Stomach smooth muscle (tissue), 2 donors: ENCODE results near the gene COASY.

ENCODE experiments used
- H3K27ac ChIP-seq: one replicate; pipeline ENCODE4 v1.7.0; 2013; ENCODE audit warnings: mild to moderate bottlenecking, low read length, inconsistent platforms
- H3K27me3 ChIP-seq, 2 donors: one replicate each; pipeline ENCODE4 v1.7.0; 2013; ENCODE audit warnings: low read length in 2 of 2; ENCODE audit not compliant: insufficient read depth in 2 of 2, control insufficient read depth in 1 of 2
- H3K36me3 ChIP-seq, 2 donors: one replicate each; pipeline ENCODE4 v1.7.0; 2013; ENCODE audit warnings: low read length in 2 of 2; ENCODE audit not compliant: control insufficient read depth in 2 of 2, insufficient read depth in 2 of 2
- H3K4me1 ChIP-seq: one replicate; pipeline ENCODE4 v1.7.0; 2013; ENCODE audit warnings: low read length; ENCODE audit not compliant: control insufficient read depth, insufficient read depth
- H3K4me3 ChIP-seq, 2 donors: one replicate each; pipeline ENCODE4 v1.7.0; 2013; ENCODE audit warnings: low read length in 2 of 2
- H3K9ac ChIP-seq, 2 donors: one replicate each; pipeline ENCODE4 v1.7.0; 2013; ENCODE audit warnings: low read length in 2 of 2, mild to moderate bottlenecking in 1 of 2
- H3K9me3 ChIP-seq, 2 donors: one replicate each; pipeline ENCODE4 v1.7.0; 2013; ENCODE audit warnings: low read length in 2 of 2; ENCODE audit not compliant: control insufficient read depth in 2 of 2
- donor health status: healthy.
- donor health status: Pancreatic carcinoma.

Gene COASY

GRCh38 chr17:42561897-42562387 is at the start of gene COASY:
Gene COASY, plus strand, starts transcription at chr17:42562148. Its CDS starts 475 bp downstream, at chr17:42562623.
- Histone ChIP-seq H3K27me3 (no peaks in the 10 kb centered on the region), H3K4me1 (peaks cover 38% of the 10 kb centered on the region), H3K9ac (peak within 1 kb of the TSS; percentile 97 to 98), H3K27ac (peak within 1 kb of the TSS; percentile 80), H3K9me3 (no peaks in the 10 kb centered on the region), H3K4me3 (peak within 1 kb of the TSS; percentile 93 to 97), H3K36me3 (peaks cover 10 to 20% of the 10 kb centered on the region in 2 donors)

DNA sequence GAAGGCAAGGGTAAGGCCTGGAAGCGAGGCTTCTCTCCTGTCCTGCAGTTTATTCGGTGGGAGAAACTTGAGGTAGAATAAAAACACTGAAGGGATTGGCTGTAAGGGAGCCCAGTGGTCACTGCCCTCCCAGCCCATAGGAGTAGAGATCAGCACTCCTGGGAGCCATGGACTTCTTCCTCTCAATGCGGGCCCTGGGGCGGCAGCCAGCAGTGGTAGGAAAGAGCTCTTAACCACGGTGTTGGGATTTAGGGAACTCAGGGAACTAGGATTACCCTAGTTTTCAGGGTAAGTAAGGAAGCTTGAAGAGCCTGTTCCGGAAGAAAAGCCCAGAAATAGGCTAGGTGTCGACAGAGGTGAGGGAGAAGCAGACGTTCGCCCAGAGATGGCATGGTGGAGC is 49.7 kb upstream of the COASY start:
- Histone ChIP-seq H3K27ac (peak overlapping the region; percentile 62), H3K4me1 (peaks cover 25% of the 10 kb centered on the region), H3K27me3 (no peaks in the 10 kb centered on the region)

DNA sequence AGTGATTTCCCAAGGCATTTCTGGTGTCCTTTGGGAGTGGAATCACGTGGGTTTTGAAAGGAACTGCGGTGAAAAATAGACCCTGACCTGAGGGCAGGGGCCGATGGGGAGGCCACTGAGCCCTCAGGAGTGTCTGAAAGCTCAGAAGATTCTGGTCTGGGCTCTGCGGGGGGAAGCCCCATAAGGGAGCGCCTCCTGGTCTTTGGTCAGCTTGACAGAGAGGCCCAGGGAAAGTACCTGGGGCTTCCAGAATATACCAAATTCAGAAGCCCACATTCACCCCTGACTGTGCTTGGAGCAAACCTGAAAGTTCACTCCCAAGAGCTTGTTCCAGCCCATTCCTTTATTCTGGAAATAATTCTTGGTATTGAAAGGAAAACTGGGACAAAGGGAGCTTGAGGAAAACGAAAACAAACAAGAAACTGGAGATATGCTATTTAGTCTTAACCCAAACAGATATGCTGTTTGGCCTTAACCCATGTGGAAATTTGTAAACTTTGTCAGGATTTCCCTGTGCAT is 49.2 kb upstream of the COASY start:
- Histone ChIP-seq H3K4me1 (peaks cover 30% of the 10 kb centered on the region), H3K27ac (peak overlapping the region; percentile 62), H3K36me3 (peaks cover 34 to 45% of the 10 kb centered on the region in 2 donors), H3K4me3 (no peak overlapping the region), H3K9me3 (no peaks in the 10 kb centered on the region), H3K9ac (no peak overlapping the region), H3K27me3 (no peaks in the 10 kb centered on the region)

More for the DNA sequence above, 49.7 kb upstream of the COASY start:
- Histone ChIP-seq H3K36me3 (peaks cover 36 to 50% of the 10 kb centered on the region in 2 donors), H3K9me3 (no peaks in the 10 kb centered on the region), H3K4me3 (no peak overlapping the region), H3K9ac (no peak overlapping the region)

DNA sequence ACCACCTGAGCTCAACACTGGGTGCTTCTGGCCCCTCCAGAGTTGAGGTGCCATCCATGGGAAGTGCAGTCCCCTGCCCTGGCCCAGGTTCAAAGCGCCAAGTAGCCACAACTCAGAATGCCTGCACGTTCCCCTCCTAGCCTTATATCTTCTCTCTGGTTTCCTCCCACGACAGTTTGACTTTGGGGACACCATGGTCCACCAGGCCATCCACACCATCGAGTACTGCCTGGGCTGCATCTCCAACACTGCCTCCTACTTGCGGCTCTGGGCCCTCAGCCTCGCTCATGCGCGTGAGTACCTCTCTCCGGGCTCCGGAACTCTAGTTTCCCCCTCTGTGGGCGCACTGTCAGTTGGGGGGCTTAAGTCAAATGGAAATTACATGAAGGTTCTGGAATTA is 48.3 kb upstream of the COASY start:
- H3K4me3 ChIP-seq, result no peak overlapping the region
- H3K9ac ChIP-seq, result peak overlapping the region in 1 of 2 donors; percentile 29
- H3K27me3 ChIP-seq, result no peaks in the 10 kb centered on the region
- peak overlapping the region; percentile 46 for H3K27ac ChIP-seq
- peaks cover 39% of the 10 kb centered on the region for H3K4me1 ChIP-seq
- no peaks in the 10 kb centered on the region for H3K9me3 ChIP-seq
- H3K36me3 ChIP-seq, result peaks cover 26 to 36% of the 10 kb centered on the region in 2 donors

DNA sequence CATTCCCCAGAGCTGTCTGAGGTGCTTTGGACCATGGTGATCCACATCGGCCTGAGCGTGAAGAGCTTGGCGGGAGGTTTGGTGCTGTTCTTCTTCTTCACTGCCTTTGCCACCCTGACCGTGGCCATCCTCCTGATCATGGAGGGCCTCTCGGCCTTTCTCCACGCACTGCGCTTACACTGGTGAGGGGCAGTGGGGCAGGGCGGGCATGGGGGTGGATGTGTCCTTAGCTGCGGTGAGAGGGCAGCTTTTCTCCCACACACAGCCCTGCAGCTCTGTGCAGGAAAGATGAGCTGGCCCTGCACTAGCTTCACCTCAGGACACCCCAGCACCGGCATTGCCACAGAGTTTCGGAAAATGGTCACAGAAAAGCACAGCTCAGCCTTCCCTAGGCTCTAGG is 47.7 kb upstream of the COASY start:
- H3K4me3 ChIP-seq, result no peak overlapping the region
- no peaks in the 10 kb centered on the region for H3K27me3 ChIP-seq
- H3K9ac ChIP-seq, result peak overlapping the region in 1 of 2 donors; percentile 13
- peak overlapping the region; percentile 46 for H3K27ac ChIP-seq
- H3K36me3 ChIP-seq, result peaks cover 20 to 30% of the 10 kb centered on the region in 2 donors
- H3K9me3 ChIP-seq, result no peaks in the 10 kb centered on the region
- H3K4me1 ChIP-seq, result peaks cover 45% of the 10 kb centered on the region

DNA sequence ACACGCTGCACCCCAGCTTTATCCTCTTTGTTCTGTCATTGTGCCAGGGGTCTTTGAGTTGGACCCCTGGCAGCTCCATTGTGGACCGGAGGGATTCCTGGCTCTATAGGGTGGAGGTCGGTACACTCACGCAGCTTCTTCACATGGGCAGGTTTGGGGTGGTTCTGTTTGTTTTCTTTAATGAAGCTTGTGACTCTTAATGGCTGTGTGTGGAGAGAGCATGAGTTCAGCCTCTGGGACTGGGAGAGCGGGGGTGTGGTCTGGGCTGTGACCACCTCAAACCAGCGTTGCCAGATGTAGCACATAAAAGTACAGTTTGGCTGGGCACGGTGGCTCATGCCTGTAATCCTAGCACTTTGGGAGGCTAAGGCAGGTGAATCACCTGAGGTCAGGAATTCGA is 47.1 kb upstream of the COASY start:
- H3K4me1 ChIP-seq, result peaks cover 51% of the 10 kb centered on the region
- H3K27me3 ChIP-seq, result no peaks in the 10 kb centered on the region
- no peak overlapping the region for H3K4me3 ChIP-seq
- peak overlapping the region in 1 of 2 donors; percentile 2 for H3K9ac ChIP-seq
- H3K9me3 ChIP-seq, result no peaks in the 10 kb centered on the region
- H3K36me3 ChIP-seq, result peaks cover 14 to 27% of the 10 kb centered on the region in 2 donors
- peak overlapping the region; percentile 46 for H3K27ac ChIP-seq

GRCh38 chr17:42517516-42517915 is 44.4 kb upstream of the COASY start:
- Histone ChIP-seq H3K4me1 (peaks cover 74% of the 10 kb centered on the region), H3K36me3 (peaks cover 6 to 19% of the 10 kb centered on the region in 2 donors), H3K9me3 (no peaks in the 10 kb centered on the region), H3K4me3 (peak overlapping the region in 1 of 2 donors; percentile 22), H3K9ac (peak overlapping the region in 1 of 2 donors; percentile 46), H3K27ac (peak overlapping the region; percentile 100), H3K27me3 (no peaks in the 10 kb centered on the region)

GRCh38 chr17:42518046-42518754 is 43.7 kb upstream of the COASY start:
- Histone ChIP-seq H3K27ac (peak overlapping the region; percentile 100), H3K27me3 (no peaks in the 10 kb centered on the region), H3K9ac (peak overlapping the region; percentile 61 to 84), H3K9me3 (no peaks in the 10 kb centered on the region), H3K4me1 (peaks cover 77% of the 10 kb centered on the region), H3K36me3 (peaks cover 6 to 19% of the 10 kb centered on the region in 2 donors), H3K4me3 (peak overlapping the region; percentile 5 to 44)

DNA sequence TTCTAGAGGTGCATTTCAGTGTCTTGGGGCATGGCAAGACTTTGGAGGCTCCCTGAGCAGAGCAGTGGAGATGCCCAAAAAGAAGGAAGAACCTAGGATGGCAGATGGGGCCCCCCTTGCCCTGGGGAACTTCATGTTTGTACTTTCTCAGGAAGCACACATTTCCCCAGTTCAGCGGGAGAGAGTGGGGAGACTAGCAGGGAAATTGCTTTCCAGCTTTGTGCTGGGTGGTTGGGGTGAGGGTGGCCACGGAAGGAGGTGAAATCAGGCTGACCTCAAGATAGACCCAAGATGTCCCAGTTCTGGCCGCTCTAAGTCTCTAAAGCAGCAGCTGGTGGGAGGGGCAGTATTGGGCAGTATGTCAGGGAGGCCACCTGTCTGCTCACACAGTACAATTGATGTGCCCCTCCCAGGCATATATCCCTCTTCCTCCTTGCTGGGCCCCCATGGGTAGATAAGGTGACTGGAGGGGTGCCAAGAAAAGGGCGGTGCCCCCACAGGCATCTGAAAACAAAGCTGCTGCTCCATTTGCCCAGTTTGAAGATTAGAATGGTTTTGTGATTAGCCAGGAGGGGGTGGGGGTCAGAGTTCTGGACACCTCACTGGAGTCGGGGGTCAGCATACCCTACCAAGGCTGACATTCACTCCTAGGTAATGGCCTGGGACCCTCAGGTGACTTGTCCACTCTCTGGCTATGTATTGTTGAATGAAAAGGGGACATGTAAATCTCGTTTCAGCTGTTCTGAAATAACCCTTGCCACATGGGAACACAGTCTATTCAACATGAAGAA is 43.0 kb upstream of the COASY start:
- Histone ChIP-seq H3K4me3 (peak overlapping the region in 1 of 2 donors; percentile 41), H3K36me3 (peaks cover 6 to 16% of the 10 kb centered on the region in 2 donors), H3K9ac (peak overlapping the region; percentile 61 to 84), H3K27ac (peak overlapping the region; percentile 100), H3K27me3 (no peaks in the 10 kb centered on the region), H3K9me3 (no peaks in the 10 kb centered on the region), H3K4me1 (peaks cover 74% of the 10 kb centered on the region)

GRCh38 chr17:42519546-42520491 is 42.1 kb upstream of the COASY start:
- peaks cover 74% of the 10 kb centered on the region for H3K4me1 ChIP-seq
- no peaks in the 10 kb centered on the region for H3K27me3 ChIP-seq
- H3K9me3 ChIP-seq, result no peaks in the 10 kb centered on the region
- H3K9ac ChIP-seq, result peak overlapping the region; percentile 61 to 84
- H3K4me3 ChIP-seq, result peak overlapping the region; percentile 34 to 41
- peaks cover 6 to 7% of the 10 kb centered on the region in 2 donors for H3K36me3 ChIP-seq
- H3K27ac ChIP-seq, result peak overlapping the region; percentile 100
